GM13976 (cell line): ENCODE measurements around the gene PPARA.
"Not testable (repeated sequence)": the region's sequence is repeated elsewhere in the genome, so short reads cannot be mapped to it uniquely, and the experiment has no call there.

ENCODE experiments used
- DNase-seq: peaks from one replicate; pipeline ENCODE4 v3.0.0; 2012; ENCODE audit warnings: low spot score
- in situ Hi-C: fragments of 300-500 bp; cut with MboI; formaldehyde crosslinking; loops from one replicate; pipeline ENCODE4 v1.12.0; 2022; ENCODE audit warnings: low sequenced_read_pairs, mixed read lengths, inconsistent platforms; ENCODE audit not compliant: unreplicated experiment
- TF ChIP-seq, protein P1 (sequence below): IDR thresholded peaks from 2 replicates; pipeline ENCODE4 v1.5.1; 2012; ENCODE audit warnings: borderline replicate concordance, mild to moderate bottlenecking; ENCODE audit not compliant: insufficient read depth; ENCODE audit errors: extremely low read depth, missing control alignments, control extremely low read depth

PPARA gene

DNA sequence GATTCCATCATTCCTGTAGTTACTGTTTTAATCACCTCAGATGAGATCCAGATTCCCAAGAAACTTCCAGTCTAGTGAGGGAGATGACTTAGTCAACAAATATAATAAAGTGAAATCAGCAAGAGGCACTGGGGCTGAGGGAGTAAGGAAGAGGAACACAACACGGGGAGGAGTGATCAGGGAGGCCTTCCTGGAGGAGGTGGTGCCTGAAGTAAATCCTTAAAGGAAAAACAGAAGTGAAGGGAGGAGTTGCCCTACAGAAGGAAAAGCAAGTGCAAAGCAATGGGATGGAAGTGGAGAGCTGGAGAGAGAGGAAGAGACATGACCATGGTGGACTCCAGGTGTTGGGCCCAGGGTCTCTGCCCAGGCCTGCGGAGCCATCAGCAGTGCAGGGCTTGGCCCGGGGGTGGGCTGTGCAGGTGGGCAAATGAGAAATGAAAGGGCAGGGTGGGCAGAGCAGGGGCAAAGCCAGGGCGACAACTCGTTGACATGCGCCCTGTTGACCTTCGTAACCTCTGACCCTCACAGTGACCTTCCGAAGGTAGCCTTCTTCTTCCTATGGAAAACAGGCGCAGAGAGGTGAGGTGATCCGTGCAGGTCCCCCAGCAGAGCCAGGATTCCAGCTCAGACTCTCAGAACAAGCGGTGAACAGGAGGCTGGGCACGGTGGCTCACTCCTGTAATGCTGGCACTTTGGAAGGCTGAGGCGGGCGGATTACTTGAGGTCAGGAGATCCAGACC is 12.1 kb upstream of the PPARA start:
- in situ Hi-C loops, result no loop called here
- TF ChIP-seq, protein P1, sequence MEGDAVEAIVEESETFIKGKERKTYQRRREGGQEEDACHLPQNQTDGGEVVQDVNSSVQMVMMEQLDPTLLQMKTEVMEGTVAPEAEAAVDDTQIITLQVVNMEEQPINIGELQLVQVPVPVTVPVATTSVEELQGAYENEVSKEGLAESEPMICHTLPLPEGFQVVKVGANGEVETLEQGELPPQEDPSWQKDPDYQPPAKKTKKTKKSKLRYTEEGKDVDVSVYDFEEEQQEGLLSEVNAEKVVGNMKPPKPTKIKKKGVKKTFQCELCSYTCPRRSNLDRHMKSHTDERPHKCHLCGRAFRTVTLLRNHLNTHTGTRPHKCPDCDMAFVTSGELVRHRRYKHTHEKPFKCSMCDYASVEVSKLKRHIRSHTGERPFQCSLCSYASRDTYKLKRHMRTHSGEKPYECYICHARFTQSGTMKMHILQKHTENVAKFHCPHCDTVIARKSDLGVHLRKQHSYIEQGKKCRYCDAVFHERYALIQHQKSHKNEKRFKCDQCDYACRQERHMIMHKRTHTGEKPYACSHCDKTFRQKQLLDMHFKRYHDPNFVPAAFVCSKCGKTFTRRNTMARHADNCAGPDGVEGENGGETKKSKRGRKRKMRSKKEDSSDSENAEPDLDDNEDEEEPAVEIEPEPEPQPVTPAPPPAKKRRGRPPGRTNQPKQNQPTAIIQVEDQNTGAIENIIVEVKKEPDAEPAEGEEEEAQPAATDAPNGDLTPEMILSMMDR, result no peak
- DNase-seq, result no peak

DNA sequence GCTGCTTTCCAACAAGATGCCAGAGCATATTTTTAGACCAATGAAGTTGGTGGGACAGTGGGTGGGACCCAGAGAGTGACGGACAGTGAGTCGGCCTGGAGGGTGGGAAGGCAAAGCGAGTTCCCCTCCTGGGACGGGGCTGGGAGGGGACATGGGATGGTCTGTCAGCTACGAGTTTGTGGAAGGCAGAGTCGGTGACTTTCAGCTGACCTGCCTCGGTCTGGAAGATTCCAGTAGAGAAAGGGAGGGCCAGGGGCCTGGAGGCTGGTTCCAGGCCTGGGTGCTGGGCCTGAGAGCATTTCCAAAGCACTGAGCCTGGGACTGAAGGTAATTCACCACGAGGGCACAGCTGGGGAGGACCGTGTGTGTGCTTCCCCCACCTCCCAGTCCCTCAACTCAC is 10.9 kb upstream of the PPARA start:
- DNase-seq, in situ Hi-C loops: not testable (repeated sequence)

DNA sequence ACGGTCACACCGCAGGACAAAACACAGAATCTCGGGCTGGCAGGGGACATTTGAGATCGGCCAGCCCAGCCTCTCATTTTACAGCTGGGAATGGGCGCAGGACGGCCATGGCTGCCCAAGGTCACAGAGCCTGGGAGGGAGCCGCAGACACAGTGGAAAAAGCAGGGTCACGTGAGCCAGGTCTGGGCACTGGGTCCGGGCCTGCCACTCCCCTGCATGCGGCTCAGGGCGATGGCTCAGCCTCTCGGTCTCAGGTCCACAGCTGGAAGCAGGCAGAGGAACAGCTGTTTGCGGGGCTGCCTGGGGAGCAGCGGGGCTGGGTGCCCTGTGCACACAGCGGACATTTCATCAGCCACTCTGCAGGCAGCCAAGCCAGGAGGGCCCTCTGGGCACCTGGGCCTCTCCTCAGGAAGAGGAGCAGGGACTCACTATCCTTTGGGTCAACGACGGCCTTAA is 10.4 kb upstream of the PPARA start:
- in situ Hi-C loops, result no loop called here
- DNase-seq, result no peak
- TF ChIP-seq, protein P1, result no peak

DNA sequence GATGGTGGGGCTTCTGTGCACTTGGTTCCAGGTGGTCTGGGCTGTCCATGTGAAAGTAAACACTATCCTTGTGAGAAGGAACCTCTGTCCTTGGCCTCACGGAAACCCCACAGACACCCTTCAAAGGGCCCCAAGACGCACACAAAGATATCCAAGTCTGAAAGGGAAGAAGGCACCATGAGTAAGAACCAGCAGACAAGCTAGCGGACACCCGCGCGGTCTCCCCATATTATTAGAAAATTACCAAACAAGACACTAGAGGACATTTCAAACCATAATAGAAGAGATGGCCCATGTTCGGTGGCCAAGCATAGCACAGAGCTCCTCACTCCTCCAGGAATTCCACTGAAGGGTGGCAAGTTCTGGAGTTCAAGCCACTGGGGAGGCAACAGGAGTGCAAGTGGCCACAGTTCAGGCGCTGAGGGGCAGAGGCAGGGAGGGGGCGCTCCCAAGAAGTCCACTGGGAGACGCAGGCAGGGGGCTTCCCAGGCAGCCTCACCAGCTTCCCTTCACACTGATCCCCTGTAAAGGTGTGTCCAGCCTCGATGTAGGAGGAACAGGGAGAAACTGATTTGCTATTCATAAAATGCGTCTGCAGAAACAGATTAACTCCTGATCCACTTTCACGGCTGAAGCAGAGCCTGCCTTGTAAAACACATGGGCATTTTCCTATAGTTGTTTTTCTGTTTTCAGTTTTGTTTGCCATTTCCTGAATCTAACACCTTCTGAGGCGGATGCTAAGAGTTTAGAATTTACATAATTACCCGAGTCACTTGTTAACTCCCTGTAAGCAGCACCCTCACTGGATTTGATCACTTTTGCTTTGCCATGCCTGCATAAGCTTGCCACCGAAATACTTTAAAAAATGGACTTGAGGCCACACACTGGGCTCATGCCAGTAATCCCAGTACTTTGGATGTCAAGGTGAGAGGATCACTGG is 9.1 kb upstream of the PPARA start:
- in situ Hi-C loops, result no loop called here
- TF ChIP-seq, protein P1, result no peak
- no peak for DNase-seq

DNA sequence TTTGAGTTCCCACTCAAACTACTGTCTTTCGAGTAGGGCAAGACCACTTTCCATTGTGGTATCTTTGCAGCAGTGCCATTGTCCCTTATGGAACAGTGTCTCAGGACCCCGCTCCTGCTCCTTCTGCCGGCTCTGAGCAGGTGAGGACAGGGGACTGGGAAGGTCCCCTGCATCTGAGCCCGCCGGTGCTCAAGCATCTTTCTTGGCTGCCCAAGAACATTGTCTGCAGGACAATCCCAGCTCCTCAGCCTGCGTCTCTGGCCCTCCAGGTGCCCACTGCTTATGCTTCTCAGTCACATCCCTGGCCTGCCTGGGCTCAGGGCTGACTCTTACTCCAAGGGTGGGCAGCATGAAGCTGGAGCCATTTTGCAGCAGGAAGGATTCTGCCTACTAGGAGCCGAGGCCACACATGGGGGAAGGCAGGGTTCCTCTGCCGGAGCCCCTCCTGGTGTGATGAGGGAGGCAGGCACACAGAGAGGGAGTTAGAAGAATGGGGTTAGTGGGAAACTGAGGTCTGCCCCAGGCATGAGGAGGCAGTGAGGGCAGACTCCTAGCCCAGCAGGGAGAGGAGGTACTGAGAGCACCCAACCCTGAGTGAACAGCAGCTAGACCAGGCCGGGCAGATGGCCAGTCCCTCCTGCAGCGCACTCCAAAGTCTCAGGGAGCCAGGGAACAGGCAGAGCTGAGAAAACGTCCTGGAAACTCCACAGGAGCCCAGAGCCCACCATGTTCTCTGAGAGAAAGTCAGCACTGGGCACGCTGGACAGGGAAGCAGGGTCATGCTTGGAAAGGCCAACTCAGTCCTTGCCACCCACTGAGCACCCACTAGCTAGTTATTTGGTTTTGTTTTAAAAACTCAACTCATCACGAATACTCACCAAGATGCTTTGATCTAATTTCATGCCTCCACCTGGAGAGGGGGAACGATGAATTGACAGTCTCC is 7.5 kb upstream of the PPARA start:
- DNase-seq, result no peak
- TF ChIP-seq, protein P1, result no peak
- in situ Hi-C loops, result no loop called here

DNA sequence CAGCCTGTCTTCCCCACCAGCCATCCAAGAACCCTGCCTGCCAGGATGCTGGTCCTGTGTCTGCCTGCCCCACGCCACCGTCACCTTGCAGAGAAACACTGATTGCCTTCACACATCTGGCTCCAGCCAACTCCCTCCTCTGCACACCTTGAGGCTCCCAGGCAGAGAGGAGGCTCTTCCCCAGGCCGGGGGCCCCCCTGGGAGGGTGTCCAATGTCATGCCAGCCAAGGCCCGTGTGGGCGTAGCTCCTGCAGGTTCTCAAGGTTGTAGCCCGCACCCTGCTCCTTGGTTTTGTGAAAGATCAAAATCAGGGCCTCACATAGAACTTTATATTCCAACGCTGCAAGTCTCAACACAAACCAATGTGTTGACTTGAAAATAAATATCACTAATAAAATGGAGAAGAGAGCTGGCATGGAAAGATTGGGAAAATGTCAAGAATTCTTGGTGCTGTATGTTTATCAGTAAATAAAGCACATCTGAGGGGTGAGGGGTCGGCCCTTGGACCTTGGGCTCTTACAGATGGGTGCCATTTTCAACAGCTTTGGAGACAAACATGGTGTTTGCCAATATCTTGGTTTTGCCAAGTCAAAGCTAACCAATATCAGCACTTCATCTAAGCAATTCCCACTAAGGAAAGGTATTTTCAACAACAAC is 6.7 kb upstream of the PPARA start:
- in situ Hi-C loops, result no loop called here
- no peak for DNase-seq
- TF ChIP-seq, protein P1, result no peak
